Uterine smooth muscle cell (primary cell): Measurements from ENCODE around the gene NUBPL. TPM values are rescaled to one million over a fixed set of nuclear protein-coding genes. Genes with fewer than 3 reads are reported as not detected.

Experiments
- total RNA-seq: library from RNA; depleted of rRNA; stranded (reverse); fragments of >200 nt; gene quantifications from 2 replicates; pipeline ENCODE4 v1.2.3, GENCODE V29; 2014

The NUBPL gene
- total RNA-seq = 13.5 and 14.9 TPM in 2 replicates

GRCh38 chr14:31561155-31561846, at the start of gene NUBPL:
Gene NUBPL, plus strand, starts transcription at chr14:31561404. Its CDS starts 36 bp downstream, at chr14:31561440.

Other genes with a start within 250 kb of the NUBPL start
- 46.1 and 65.2 TPM in 2 replicates for gene HEATR5A, start 140.9 kb upstream of the NUBPL start, total RNA-seq
- gene DTD2, start 103.9 kb upstream of the NUBPL start, total RNA-seq = 43.0 and 48.9 TPM in 2 replicates
- gene GPR33, start 73.4 kb upstream of the NUBPL start, total RNA-seq = not detected in 2 replicates